Activated naive CD4-positive, alpha-beta T cell treated with anti-CD3 and anti-CD28 coated beads, Interleukin-2, amount 50 U/mL, for 72 hours (primary cell): Measurements from ENCODE around the gene CUEDC1. TPM values are rescaled to one million over a fixed set of nuclear protein-coding genes. Genes with fewer than 3 reads are reported as not detected.
"Not testable (repeated sequence)": the region's sequence is repeated elsewhere in the genome, so short reads cannot be mapped to it uniquely, and the experiment has no call there.

Source experiments
- ATAC-seq, 2 donors: fragments of 150-1000 bp; cut with Tn5 transposase; 2 replicates each; pipeline ENCODE4 v1.10.0; 2021; ENCODE audit warnings: mild to moderate bottlenecking in 2 of 2, moderate library complexity in 2 of 2
- DNase-seq, 2 donors: peaks; one replicate each; pipeline ENCODE4 v3.0.0; 2021 to 2022; ENCODE audit warnings: low spot score in 2 of 2
- H3K27ac Mint-ChIP-seq, 2 donors: one replicate each; pipeline ENCODE4 v1.8.0; 2022; ENCODE audit warnings: mild to moderate bottlenecking in 2 of 2, mixed read lengths in 2 of 2
- H3K36me3 Mint-ChIP-seq, 2 donors: one replicate each; pipeline ENCODE4 v1.8.0; 2022; ENCODE audit warnings: mixed read lengths in 2 of 2
- H3K9me3 Mint-ChIP-seq, 2 donors: one replicate each; pipeline ENCODE4 v1.8.0; 2022; ENCODE audit warnings: mixed read lengths in 2 of 2
- total RNA-seq, 2 donors: library from RNA; stranded (reverse); gene quantifications; one replicate each; pipeline ENCODE4 v1.2.3, GENCODE V29; 2022

Gene CUEDC1
- total RNA-seq, 2 donors from 2014 or later = 0.84 TPM; not detected in 1

DNA sequence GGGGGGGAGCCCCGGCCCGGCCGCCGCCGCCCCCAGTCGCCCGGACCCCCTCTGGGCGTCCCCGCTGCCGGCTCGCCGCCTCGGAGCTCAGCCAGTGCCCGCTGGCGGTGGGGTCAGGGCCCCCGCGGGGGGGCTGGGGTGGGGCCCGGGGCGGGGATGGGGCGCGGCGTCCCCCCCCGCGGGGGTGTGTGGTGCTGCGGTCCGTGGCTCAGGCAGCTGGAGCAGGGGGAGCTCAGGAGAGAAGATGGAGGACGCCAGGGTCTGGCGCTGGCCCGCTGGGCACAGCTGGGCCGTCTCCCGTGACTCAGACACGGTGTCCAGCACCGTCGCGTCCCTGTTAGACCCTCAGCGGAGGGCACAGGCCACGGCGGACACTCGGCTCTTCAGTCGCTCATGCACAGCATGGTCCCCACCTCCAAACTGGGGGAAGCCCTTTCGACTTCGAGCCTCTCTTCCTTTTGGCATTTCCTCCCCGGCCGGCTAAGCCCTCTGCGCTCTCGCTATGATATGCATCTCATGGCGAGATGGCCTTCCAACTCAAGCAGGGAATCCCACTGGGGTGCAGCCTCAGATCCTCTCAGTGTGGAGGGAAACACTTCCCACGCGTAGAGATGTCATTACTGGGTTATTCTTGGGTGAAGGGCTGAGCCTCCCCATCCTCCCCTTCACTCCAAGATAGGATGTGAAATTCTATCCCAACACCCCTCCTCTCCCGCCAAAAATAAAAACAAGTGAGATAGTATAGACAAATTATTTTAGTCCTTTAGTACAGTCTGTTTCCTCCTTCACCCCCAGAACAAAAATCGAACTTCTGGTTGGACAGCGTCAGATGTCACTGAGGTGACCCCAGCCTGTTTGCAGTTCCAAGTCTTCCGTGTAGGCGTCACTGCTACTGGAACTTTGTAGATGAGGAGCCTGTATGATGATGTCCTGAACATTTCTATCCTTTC is 33.4 kb upstream of the CUEDC1 start:
- DNase-seq = peak in 1 of 2 donors; percentile 81
- peak; percentile 73 to 75 for ATAC-seq
- H3K27ac Mint-ChIP-seq = peak overlapping the region; percentile 96
- peaks cover 18 to 19% of the 10 kb centered on the region in 2 donors for H3K36me3 Mint-ChIP-seq
- H3K9me3 Mint-ChIP-seq = no peaks in the 10 kb centered on the region

DNA sequence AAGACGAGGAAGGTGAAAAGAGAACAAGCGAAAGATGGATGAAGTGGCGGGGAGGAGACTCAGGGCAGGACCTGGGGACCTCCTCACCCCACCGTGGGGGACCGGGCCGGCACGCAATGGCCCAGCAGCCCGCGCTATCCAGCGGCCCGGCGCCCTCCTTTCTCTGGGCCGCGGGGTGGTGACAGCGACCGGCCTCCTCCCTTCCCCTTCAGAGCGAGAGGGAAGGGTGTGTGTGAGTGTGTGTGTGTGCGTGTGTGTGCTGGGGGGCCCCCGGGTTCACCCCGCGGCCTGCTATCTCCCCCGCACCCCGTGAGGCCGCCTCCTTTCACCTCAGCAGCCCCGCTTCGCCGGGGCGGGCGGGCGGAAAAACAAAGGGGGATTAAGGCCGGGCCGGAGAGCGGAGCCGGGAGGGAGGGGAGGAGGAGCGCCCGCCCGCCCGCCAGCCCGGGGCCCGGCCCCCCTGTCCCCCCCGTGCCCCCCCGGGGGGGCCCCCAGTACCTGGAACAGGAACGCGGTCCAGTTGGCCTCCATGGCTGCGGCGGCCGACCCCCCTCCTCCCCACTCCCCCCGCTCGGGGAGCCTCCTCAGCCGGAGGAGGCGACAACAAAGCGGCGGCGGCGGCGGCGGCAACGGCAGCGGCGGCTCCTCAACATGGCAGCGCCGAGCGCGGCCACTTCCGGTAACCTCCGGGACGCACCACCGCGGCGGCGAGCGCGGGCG is 32.5 kb upstream of the CUEDC1 start, which contains the start of gene VEZF1:
Gene VEZF1 (minus strand): TSS at position 674 of the 720 bp plus-strand sequence. CDS start 143 bp downstream, at position 531.
- Mint-ChIP-seq H3K9me3 (no peaks in the 10 kb centered on the region), H3K27ac (peak within 1 kb of the TSS; percentile 96), H3K36me3 (peaks cover 18 to 19% of the 10 kb centered on the region in 2 donors)
- peak; percentile 69 to 72 for ATAC-seq
- DNase-seq = peak; percentile 71 to 79

DNA sequence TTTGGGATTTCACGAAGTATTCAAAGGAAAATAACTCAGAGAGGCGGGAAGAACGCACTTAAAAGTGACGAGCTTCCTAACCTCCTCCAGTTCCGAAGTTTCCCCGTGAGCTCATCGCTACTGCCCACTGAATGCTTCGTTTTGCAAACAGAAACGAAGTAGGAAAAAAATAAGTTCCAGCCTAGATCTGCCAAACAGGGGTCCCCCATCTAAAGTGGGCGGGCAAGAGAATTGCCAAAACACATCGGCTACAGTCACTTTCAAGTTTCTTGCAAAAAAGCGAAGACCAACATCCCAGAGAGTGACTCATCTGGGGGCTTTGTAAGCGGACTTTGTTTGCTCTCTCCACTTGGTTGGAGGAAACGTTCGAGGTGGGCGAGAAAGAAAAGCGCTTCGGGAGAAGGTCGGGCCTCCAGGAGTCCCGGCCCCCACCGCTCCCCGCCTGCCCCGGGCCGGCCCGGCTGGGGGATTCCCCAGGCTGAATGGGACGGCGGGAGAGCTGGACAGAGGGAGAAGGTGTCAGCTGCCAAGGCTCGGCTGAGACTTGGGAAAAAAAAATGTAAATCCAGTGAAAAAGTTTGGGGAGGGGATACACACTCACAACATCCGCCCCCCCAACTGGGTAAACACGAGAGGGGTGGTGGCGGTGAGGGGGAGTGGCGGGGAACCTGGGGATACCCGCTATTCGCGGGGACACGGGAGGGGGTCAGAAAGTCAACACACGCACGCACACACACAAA is 31.8 kb upstream of the CUEDC1 start:
- DNase-seq (peak; percentile 45 to 69), ATAC-seq (peak; percentile 4 to 32)
- H3K27ac Mint-ChIP-seq = peak overlapping the region; percentile 96
- H3K9me3 Mint-ChIP-seq = no peaks in the 10 kb centered on the region
- H3K36me3 Mint-ChIP-seq = peaks cover 18 to 19% of the 10 kb centered on the region in 2 donors

DNA sequence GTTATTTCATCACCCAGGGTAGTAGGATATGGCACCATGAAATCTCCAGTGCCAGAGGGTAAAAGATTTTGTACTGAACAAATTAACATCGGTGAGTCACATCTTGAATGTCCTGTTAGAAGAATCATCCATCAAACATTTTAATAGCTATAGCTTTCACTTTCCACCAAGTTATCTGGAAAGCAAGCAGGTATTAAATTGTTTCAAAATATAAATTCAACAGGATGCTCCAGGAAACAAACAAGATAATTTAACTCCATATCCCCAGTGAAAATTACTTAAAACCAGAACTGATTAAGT is 30.4 kb upstream of the CUEDC1 start:
- Mint-ChIP-seq H3K36me3 (peaks cover 18 to 19% of the 10 kb centered on the region in 2 donors), H3K9me3 (no peaks in the 10 kb centered on the region), H3K27ac (no peak overlapping the region)
- DNase-seq (no peak), ATAC-seq (no peak)

DNA sequence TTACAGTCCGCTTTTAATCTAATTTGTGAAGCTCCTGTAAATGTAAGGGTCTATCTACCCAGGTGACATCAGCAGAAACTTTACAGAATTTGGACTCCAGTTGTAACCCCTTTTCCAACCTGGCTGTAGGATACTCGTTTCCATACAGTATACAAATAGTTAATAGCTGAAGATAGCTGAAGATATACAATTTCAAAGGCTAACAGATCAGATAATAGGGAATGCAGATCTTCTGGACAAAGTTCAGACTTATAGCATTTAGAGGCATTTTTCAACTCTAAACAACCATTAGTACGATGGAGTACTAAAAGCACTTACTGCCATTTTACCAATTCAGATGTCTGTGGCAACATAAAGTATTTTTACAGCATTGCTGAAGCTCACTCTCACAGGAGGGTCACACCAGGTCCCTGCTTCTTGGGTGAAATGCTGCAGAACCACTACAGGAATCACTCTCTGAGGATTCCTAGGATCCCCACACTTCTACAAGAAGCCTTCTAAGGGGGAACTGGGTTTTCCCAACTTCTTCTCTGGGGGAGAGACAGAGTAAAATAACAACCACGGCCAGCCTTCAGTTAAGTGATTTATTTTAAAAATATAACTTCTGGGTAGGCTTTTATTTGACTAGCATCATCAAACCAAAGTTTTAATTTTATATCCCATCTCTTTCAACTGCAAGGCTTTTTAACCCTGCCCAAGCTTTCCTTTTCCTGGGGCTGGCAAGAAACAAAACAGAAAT is 29.9 kb upstream of the CUEDC1 start:
- H3K27ac Mint-ChIP-seq = no peak overlapping the region
- ATAC-seq (no peak), DNase-seq (no peak)
- H3K36me3 Mint-ChIP-seq = peaks cover 18 to 19% of the 10 kb centered on the region in 2 donors
- H3K9me3 Mint-ChIP-seq = no peaks in the 10 kb centered on the region

- no peak for DNase-seq
- peaks cover 18 to 19% of the 10 kb centered on the region in 2 donors for H3K36me3 Mint-ChIP-seq
- ATAC-seq = no peak
- no peaks in the 10 kb centered on the region for H3K9me3 Mint-ChIP-seq
- H3K27ac Mint-ChIP-seq = no peak overlapping the region
Observed at GRCh38 chr17:57984261-57984890, 29.2 kb upstream of the CUEDC1 start.

GRCh38 chr17:57983446-57983845 is 28.2 kb upstream of the CUEDC1 start:
- no peak overlapping the region for H3K27ac Mint-ChIP-seq
- peaks cover 13 to 16% of the 10 kb centered on the region in 2 donors for H3K36me3 Mint-ChIP-seq
- DNase-seq (no peak), ATAC-seq (no peak)
- H3K9me3 Mint-ChIP-seq = no peaks in the 10 kb centered on the region

GRCh38 chr17:57982452-57983170 is 27.4 kb upstream of the CUEDC1 start:
- Mint-ChIP-seq H3K9me3 (no peaks in the 10 kb centered on the region), H3K27ac (no peak overlapping the region), H3K36me3 (peaks cover 13 to 16% of the 10 kb centered on the region in 2 donors)
- ATAC-seq = no peak
- no peak for DNase-seq

DNA sequence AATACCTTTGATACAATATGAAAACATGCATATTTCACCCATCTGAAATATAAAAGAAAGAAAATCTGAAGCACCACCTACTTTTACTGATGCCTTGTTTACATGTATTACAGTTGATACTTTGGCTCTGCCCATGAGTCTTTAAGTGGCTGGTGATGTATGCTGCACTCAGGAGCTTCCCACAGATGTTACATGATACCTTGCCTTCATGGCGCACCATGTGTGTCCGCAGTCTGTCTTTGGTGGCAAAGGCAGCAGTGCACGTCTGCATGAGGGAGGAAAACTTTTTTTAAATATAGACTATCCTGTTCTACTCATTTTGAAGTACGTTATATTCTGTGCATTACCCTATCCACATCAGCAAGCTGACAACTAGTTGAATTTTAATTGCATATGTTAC is 25.3 kb upstream of the CUEDC1 start:
- Mint-ChIP-seq H3K27ac (peak overlapping the region in 1 of 2 donors; percentile 48), H3K9me3 (no peaks in the 10 kb centered on the region), H3K36me3 (peaks cover 9 to 12% of the 10 kb centered on the region in 2 donors)
- DNase-seq (no peak), ATAC-seq (no peak)

GRCh38 chr17:57979076-57979475 is 23.9 kb upstream of the CUEDC1 start:
- no peaks in the 10 kb centered on the region for H3K9me3 Mint-ChIP-seq
- ATAC-seq = no peak

DNA sequence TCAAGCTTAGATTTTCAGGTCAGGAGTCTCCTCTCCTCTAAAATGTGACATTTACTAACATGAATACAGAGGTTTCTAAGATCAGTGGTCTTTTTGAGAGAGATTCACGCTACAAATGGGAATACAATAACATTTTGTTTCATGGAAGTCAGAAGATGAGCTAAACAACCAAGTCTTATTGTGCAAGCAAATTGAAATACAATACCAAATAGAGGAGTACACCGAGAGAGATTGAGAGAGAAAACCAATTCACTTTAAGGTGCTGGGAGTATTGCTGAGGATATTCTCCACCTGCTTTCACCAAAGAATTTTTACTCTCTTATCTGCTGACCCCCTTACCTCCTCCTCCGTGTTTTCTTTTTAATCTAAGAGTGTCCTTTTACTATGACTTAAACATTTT is 21.4 kb upstream of the CUEDC1 start:
- peak overlapping the region in 1 of 2 donors; percentile 73 for H3K27ac Mint-ChIP-seq
- H3K9me3 Mint-ChIP-seq = no peaks in the 10 kb centered on the region
- peaks cover 9 to 12% of the 10 kb centered on the region in 2 donors for H3K36me3 Mint-ChIP-seq
- no peak for ATAC-seq
- DNase-seq = no peak

More at GRCh38 chr17:57979076-57979475, 23.9 kb upstream of the CUEDC1 start:
- Mint-ChIP-seq H3K36me3 (peaks cover 9 to 12% of the 10 kb centered on the region in 2 donors), H3K27ac (peak overlapping the region in 1 of 2 donors; percentile 31)
- no peak for DNase-seq

GRCh38 chr17:57975044-57975443 is 19.8 kb upstream of the CUEDC1 start:
- Mint-ChIP-seq H3K36me3 (peaks cover 9 to 12% of the 10 kb centered on the region in 2 donors), H3K9me3 (no peaks in the 10 kb centered on the region), H3K27ac (no peak overlapping the region)
- ATAC-seq (no peak), DNase-seq (no peak)

GRCh38 chr17:57974053-57974824 is 19.0 kb upstream of the CUEDC1 start:
- not testable (repeated sequence) for ATAC-seq, H3K9me3 Mint-ChIP-seq, DNase-seq
- Mint-ChIP-seq H3K27ac (peak overlapping the region in 1 of 2 donors; percentile 18), H3K36me3 (peaks cover 9 to 11% of the 10 kb centered on the region in 2 donors)

DNA sequence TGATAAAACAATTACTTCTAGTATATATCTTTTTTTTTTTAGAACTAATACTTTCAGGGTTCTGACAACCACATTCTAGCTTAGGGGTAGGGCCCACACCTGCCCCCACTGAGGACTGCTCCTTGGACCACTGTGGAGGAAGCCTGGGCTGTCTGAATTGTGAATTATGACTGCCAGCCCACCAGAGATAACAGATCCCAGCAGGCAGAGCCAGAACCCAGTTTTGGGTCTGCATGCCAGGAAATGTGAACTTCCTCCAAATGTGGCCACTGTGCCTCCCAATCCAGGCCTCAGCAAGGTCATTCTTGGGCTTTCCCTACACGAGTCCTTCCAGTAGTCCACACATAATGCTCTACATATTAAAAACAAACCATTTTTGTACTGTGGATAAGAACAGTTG is 16.9 kb upstream of the CUEDC1 start:
- H3K9me3 Mint-ChIP-seq = no peaks in the 10 kb centered on the region
- peaks cover 7 to 9% of the 10 kb centered on the region in 2 donors for H3K36me3 Mint-ChIP-seq
- peak overlapping the region in 1 of 2 donors; percentile 74 for H3K27ac Mint-ChIP-seq
- DNase-seq = no peak
- ATAC-seq = no peak
